ENCODE measurements around the gene MKRN2. TPM values are rescaled to one million over a fixed set of nuclear protein-coding genes. Genes with fewer than 3 reads are reported as not detected.

The MKRN2 gene
- total RNA-seq, 4 donors from 2014 or later = 14.6 to 28.4 (median 19.4) TPM

DNA sequence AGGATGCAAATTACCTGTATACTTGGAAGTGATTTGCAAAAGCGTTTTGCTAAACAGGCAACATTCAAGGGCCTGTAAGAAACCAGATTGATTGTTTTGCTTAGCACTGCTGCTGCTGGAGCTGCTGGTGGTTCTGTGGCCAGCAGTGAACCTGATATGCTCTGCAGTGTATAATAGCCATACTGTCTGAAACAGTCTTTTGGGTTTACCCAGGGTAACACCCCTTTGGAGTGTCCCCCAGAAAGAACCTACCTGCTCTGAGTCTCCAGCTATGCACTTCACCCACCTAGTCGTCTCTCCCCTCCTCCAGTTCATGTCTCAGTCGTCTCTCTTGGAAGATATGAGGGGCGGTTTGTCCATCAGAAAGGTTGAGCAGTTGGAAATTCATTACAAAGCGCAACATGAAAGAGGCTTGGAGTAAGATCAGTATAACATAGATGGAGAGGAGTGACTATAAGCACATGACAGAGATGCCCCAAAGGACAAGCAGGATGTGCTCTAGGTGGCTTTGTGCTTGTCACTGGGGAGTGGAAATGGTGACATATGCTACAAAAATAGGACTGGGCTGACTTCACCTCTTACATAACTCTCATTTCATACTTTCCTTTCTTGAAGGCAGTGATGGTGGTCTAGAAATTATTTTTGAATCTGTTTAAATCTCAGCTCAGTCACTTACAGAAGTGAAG lies 3.8 kb downstream of the MKRN2 start:
- H3K4me1 ChIP-seq = peaks cover 0 to 66% (median 20%) of the 10 kb centered on the region in 3 donors
- TF ChIP-seq, protein P1, sequence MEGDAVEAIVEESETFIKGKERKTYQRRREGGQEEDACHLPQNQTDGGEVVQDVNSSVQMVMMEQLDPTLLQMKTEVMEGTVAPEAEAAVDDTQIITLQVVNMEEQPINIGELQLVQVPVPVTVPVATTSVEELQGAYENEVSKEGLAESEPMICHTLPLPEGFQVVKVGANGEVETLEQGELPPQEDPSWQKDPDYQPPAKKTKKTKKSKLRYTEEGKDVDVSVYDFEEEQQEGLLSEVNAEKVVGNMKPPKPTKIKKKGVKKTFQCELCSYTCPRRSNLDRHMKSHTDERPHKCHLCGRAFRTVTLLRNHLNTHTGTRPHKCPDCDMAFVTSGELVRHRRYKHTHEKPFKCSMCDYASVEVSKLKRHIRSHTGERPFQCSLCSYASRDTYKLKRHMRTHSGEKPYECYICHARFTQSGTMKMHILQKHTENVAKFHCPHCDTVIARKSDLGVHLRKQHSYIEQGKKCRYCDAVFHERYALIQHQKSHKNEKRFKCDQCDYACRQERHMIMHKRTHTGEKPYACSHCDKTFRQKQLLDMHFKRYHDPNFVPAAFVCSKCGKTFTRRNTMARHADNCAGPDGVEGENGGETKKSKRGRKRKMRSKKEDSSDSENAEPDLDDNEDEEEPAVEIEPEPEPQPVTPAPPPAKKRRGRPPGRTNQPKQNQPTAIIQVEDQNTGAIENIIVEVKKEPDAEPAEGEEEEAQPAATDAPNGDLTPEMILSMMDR (IDR thresholded peaks at IDR 0.05) = no peak
- no peak for TF ChIP-seq POLR2A (IDR thresholded peaks at IDR 0.05)
- no peaks in the 10 kb centered on the region for H3K27me3 ChIP-seq
- no peak overlapping the region for H3K27ac ChIP-seq
- WGBS, 2 donors = 77 to 81% methylated on average over 3 to 5 of the region's 5 CpGs
- no peak for DNase-seq
- intact Hi-C loops (cut with DNase I) = no loop called here
- no peak overlapping the region for H3K4me3 ChIP-seq
- H3K36me3 ChIP-seq = peaks cover 0 to under 1% (median 0%) of the 10 kb centered on the region in 3 donors
- no peaks in the 10 kb centered on the region for H3K9me3 ChIP-seq

DNA sequence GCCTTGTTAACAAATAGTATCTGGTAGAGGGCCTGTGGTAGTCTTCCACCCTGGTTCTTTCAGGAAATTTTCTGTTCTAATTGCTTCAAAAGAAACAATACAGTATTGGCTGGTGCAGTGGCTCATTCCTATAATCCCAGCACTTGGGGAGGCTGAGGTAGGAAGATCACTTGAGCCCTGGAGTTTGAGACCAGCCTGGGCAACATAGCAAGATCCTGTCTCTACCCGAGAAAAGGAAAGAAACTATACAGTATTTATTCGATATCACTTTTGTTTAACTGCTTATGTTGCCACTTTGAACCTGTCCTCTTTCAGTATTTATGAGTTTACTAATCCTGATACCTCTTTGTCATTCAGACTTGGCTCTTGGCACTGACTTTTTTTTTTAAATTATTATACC lies 4.5 kb downstream of the MKRN2 start:
- Histone ChIP-seq H3K27me3 (no peaks in the 10 kb centered on the region), H3K4me1 (peaks cover 0 to 59% (median 15%) of the 10 kb centered on the region in 3 donors), H3K4me3 (no peak overlapping the region), H3K9me3 (peaks cover 0 to 4% (median 0%) of the 10 kb centered on the region in 3 donors), H3K36me3 (peaks cover 0 to 5% (median 0%) of the 10 kb centered on the region in 3 donors), H3K27ac (no peak overlapping the region)
- TF ChIP-seq POLR2A (IDR thresholded peaks at IDR 0.05) = no peak
- TF ChIP-seq, protein P1 (IDR thresholded peaks at IDR 0.05) = no peak
- WGBS, 2 donors = 53 to 63% methylated on average over 2 of the region's 2 CpGs
- DNase-seq = no peak
- intact Hi-C loops (cut with DNase I) = no loop called here

DNA sequence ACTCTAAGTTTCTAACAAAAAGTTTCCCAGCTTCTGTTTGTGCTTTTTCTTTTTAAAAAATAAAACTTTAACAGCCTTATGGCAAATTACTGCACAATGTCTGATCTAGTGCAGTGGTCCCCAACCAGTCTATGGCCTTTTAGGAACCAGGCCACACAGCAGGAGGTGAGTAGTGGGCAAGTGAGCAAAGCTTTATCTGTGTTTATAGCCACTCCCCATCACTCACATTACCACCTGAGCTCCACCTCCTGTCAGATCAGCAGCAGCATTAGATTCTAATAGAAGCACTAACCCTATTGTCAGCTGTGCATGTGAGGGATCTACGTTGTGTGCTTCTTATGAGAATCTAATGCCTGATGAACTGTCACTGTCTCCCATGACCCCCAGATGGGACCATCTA lies 5.6 kb downstream of the MKRN2 start:
- DNase-seq = no peak
- 58 to 60% methylated on average over 1 of the region's 1 CpG for WGBS, 2 donors
- TF ChIP-seq, protein P1 (IDR thresholded peaks at IDR 0.05) = no peak
- no peak for TF ChIP-seq POLR2A (IDR thresholded peaks at IDR 0.05)
- intact Hi-C loops (cut with DNase I) = no loop called here
- H3K4me3 ChIP-seq = no peak overlapping the region
- peaks cover 0 to 66% (median 15%) of the 10 kb centered on the region in 3 donors for H3K4me1 ChIP-seq
- H3K27me3 ChIP-seq = no peaks in the 10 kb centered on the region
- H3K27ac ChIP-seq = no peak overlapping the region
- H3K36me3 ChIP-seq = peaks cover 0 to 5% (median 0%) of the 10 kb centered on the region in 3 donors
- peaks cover 0 to 4% (median 0%) of the 10 kb centered on the region in 3 donors for H3K9me3 ChIP-seq

DNA sequence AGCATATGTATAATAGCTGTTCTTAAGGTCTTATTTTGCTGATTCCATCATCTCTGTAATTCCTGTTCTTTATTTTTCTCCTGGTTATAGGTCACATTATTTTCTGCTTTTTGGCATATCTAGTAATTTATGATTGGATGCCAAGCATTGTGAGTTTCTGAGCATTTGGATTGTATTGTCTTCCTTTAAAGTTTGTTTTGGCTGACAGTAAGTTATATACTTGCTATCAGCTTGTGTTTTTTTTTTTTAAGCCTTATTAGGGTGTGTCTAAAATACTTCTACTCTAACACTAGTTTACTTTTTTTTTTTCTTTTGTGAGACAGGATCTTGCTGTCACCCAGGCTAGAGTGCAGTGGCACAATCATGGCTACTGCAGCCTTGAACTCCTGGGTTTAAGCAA lies 10.1 kb downstream of the MKRN2 start:
- TF ChIP-seq POLR2A (IDR thresholded peaks at IDR 0.05) = no peak
- TF ChIP-seq, protein P1 (IDR thresholded peaks at IDR 0.05) = no peak
- H3K9me3 ChIP-seq = peaks cover 0 to 4% (median 0%) of the 10 kb centered on the region in 3 donors
- no peak for DNase-seq
- peaks cover 16 to 39% (median 29%) of the 10 kb centered on the region in 3 donors for H3K36me3 ChIP-seq
- no peak overlapping the region for H3K27ac ChIP-seq
- no peaks in the 10 kb centered on the region for H3K27me3 ChIP-seq
- intact Hi-C loops (cut with DNase I) = no loop called here
- peaks cover 0 to 38% (median 11%) of the 10 kb centered on the region in 3 donors for H3K4me1 ChIP-seq
- no peak overlapping the region for H3K4me3 ChIP-seq

DNA sequence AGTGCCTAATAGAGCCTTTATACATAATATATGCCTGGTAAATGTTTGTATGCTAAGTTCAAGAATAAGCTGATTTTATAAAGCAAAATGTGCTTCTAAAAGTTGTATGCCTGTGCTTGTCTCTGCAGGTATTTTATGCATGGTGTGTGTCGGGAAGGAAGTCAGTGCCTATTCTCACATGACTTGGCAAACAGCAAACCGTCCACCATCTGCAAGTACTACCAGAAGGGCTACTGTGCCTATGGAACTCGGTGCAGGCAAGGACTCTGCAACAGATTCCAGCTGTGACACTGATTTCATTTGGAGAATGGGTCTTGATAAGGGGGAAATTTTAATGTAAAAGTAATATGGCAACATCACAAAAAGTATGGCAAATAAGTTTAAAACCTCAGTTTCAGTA lies 11.9 kb downstream of the MKRN2 start:
- TF ChIP-seq, protein P1 (IDR thresholded peaks at IDR 0.05) = no peak
- TF ChIP-seq POLR2A (IDR thresholded peaks at IDR 0.05) = no peak
- WGBS, 2 donors = 33 to 49% methylated on average over 3 of the region's 3 CpGs
- H3K27ac ChIP-seq = no peak overlapping the region
- H3K27me3 ChIP-seq = no peaks in the 10 kb centered on the region
- no peak overlapping the region for H3K4me3 ChIP-seq
- H3K4me1 ChIP-seq = peaks cover 0 to 24% (median 9%) of the 10 kb centered on the region in 3 donors
- no peak for DNase-seq
- H3K9me3 ChIP-seq = peaks cover 0 to 4% (median 0%) of the 10 kb centered on the region in 3 donors
- intact Hi-C loops (cut with DNase I) = no loop called here
- peaks cover 30 to 56% (median 46%) of the 10 kb centered on the region in 3 donors for H3K36me3 ChIP-seq
